Testis (tissue), 3 donors: ENCODE measurements around the gene MN1. TPM values are rescaled to one million over a fixed set of nuclear protein-coding genes. Genes with fewer than 3 reads are reported as not detected.

Experiments
- DNase-seq: peaks from one replicate; pipeline ENCODE4 v3.0.0-alpha.2; 2019
- H3K27ac ChIP-seq, 2 donors: fragments of 200-600 bp; sonication (generic); one replicate each; pipeline ENCODE4 v1.5.1; 2019
- H3K27me3 ChIP-seq: fragments of 200-600 bp; sonication (generic); one replicate; pipeline ENCODE4 v1.5.1; 2019
- H3K36me3 ChIP-seq: fragments of 200-600 bp; sonication (generic); one replicate; pipeline ENCODE4 v1.5.1; 2017; ENCODE audit warnings: low read depth; ENCODE audit errors: missing control alignments
- H3K4me1 ChIP-seq: fragments of 200-600 bp; sonication (generic); one replicate; pipeline ENCODE4 v1.5.1; 2019
- H3K4me3 ChIP-seq, 2 donors: fragments of 200-600 bp; sonication (generic); one replicate each; pipeline ENCODE4 v1.5.1; 2017 to 2019
- H3K9me3 ChIP-seq: fragments of 200-600 bp; sonication (generic); one replicate; pipeline ENCODE4 v1.5.1; 2017
- POLR2A ChIP-seq: fragments of 450-650 bp; IDR thresholded peaks from one replicate; pipeline ENCODE4 v1.6.1; 2017; ENCODE audit warnings: antibody characterized with exemption, mild to moderate bottlenecking, moderate library complexity
- WGBS, 2 donors: methylation state at CpG; one replicate each; pipeline ENCODE4 v1.1.5; 2018; 5-methylcytosine and 5-hydroxymethylcytosine counted together
- intact Hi-C: fragments of 100-400 bp; cut with DNase I; formaldehyde crosslinking; loops from one replicate; pipeline ENCODE4 v1.15.1; 2023; ENCODE audit warnings: low total_unique reads
- polyA plus RNA-seq: library from polyadenylated mRNA; stranded (reverse); fragments of 350-450 nt; fragmentation: Illumina TruSeq; extraction: RNeasy Lipid Tissue Mini Kit (QIAGEN cat#74804); gene quantifications from one replicate; pipeline ENCODE4 v1.2.3, GENCODE V29; 2014; ENCODE audit warnings: low read depth, low replicate concordance; ENCODE audit not compliant: insufficient read depth
- total RNA-seq, 2 donors: library from RNA; depleted of rRNA; stranded (reverse); fragments of >200 nt; gene quantifications; one replicate each; pipeline ENCODE4 v1.2.3, GENCODE V29; 2016
- TF ChIP-seq, protein P1 (sequence below), 3 experiments: fragments of 450-650 bp in 2 of 3; fragments of 200-600 bp in 1 of 3; sonication (generic) in 1 of 3; IDR thresholded peaks; one replicate each; pipeline ENCODE4 v1.5.1; 2016 to 2019; ENCODE audit warnings: antibody characterized with exemption in 3 of 3, mild to moderate bottlenecking in 2 of 3, moderate library complexity in 1 of 3

The MN1 gene
- total and polyA plus RNA-seq, 3 donors from 2014 or later: 3.2 to 5.6 (median 4.3) TPM

DNA sequence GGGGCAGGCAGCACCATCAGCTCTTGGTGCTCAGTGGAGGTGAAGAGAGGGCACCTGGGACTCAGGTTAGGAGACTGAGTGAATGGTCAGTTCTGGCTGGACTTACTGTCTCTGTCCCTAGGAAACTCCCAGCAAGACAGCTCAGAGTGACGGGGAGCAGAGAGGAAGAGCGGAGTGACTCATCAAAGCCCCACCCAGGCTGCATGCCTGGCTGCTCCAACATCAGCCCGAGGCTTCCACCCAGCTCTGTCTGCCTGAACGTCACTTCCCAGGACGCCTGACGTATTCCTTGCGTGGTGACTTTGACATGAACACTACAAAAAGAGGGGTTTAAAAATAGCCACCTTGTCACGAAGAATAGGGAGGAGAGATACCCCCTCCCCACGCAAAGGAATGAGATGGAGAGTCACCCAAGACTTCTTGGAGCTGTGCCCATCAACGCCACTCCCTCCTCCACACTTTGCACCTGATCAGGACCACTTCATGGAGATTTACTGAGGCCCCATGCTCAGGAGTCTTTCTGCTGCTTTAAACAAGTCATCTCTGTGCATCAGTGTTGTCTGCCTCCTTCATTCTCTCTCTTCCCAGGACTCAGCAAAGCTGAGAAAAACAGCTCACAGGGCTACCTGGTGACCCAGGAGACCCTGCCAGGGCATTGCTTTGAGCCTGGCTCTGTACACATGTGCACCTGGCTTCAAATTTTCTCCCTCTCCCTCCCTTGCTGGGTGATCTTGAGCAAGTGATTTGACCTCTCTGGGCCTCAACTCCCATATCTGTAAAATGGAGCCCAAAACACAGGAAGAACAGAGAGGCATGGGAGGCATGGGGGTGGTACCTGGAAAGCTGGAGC, 83.1 kb downstream of the MN1 start:
- no peaks in the 10 kb centered on the region for H3K9me3 ChIP-seq
- no peak overlapping the region for H3K4me3 ChIP-seq
- TF ChIP-seq, protein P1, sequence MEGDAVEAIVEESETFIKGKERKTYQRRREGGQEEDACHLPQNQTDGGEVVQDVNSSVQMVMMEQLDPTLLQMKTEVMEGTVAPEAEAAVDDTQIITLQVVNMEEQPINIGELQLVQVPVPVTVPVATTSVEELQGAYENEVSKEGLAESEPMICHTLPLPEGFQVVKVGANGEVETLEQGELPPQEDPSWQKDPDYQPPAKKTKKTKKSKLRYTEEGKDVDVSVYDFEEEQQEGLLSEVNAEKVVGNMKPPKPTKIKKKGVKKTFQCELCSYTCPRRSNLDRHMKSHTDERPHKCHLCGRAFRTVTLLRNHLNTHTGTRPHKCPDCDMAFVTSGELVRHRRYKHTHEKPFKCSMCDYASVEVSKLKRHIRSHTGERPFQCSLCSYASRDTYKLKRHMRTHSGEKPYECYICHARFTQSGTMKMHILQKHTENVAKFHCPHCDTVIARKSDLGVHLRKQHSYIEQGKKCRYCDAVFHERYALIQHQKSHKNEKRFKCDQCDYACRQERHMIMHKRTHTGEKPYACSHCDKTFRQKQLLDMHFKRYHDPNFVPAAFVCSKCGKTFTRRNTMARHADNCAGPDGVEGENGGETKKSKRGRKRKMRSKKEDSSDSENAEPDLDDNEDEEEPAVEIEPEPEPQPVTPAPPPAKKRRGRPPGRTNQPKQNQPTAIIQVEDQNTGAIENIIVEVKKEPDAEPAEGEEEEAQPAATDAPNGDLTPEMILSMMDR (IDR thresholded peaks at IDR 0.05): no peak
- no peak for TF ChIP-seq POLR2A
- no peaks in the 10 kb centered on the region for H3K36me3 ChIP-seq
- H3K27ac ChIP-seq: no peak overlapping the region
- peaks cover 7% of the 10 kb centered on the region for H3K4me1 ChIP-seq
- 52 to 54% methylated on average over 10 of the region's 10 CpGs for WGBS, 2 donors
- intact Hi-C loops: no loop called here
- peak; percentile 49 for DNase-seq
- H3K27me3 ChIP-seq: no peaks in the 10 kb centered on the region

DNA sequence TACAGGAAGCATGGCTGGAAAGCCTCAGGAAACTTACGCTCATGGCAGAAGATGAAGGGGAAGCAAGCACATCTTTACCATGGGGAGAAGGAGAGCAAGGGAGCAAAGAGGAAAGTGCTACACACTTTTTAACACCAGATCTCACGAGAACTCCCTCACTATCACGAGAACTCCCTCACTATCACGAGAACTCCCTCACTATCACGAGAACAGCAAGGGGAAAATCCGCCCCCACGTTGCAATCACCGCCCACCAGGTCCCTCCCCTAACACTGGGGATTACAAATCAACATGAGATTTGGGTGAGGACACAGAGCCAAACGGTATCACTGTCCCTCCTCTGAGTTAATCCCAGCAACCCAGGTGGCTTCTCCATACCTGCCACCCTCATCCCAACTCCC, 84.5 kb downstream of the MN1 start:
- no peak overlapping the region for H3K4me3 ChIP-seq
- H3K9me3 ChIP-seq: no peaks in the 10 kb centered on the region
- no peaks in the 10 kb centered on the region for H3K36me3 ChIP-seq
- intact Hi-C loops: no loop called here
- H3K27me3 ChIP-seq: no peaks in the 10 kb centered on the region
- peaks cover 7% of the 10 kb centered on the region for H3K4me1 ChIP-seq
- TF ChIP-seq, protein P1 (IDR thresholded peaks at IDR 0.05): no peak
- TF ChIP-seq POLR2A: no peak
- no peak overlapping the region for H3K27ac ChIP-seq
- WGBS, 2 donors: 73 to 78% methylated on average over 9 of the region's 9 CpGs
- DNase-seq: no peak

DNA sequence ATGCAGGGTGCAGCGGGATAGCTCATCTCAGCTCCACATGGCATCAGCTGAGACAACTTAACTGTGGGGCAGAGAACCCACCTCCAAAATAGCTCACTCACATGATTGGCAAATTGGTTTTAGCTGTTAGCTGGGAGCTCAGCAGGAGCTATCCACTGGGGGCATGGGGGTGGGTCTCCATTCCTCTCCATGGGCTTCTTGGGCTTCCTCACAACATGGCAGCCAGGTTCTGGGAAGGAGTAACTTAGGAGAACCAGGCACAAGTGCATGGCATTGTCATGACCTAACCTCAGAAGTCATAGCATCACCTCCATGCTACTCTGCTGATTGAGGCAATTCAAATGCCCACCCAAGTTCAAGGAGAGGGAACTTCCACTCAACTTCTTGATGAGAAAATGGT, 85.5 kb downstream of the MN1 start:
- no peak for TF ChIP-seq POLR2A
- TF ChIP-seq, protein P1 (IDR thresholded peaks at IDR 0.05): no peak
- WGBS, 2 donors: 92 to 100% methylated on average over 1 of the region's 1 CpG
- no peak overlapping the region for H3K4me3 ChIP-seq
- H3K36me3 ChIP-seq: no peaks in the 10 kb centered on the region
- H3K27me3 ChIP-seq: no peaks in the 10 kb centered on the region
- intact Hi-C loops: no loop called here
- DNase-seq: no peak
- H3K27ac ChIP-seq: no peak overlapping the region
- H3K9me3 ChIP-seq: no peaks in the 10 kb centered on the region
- H3K4me1 ChIP-seq: peaks cover 7% of the 10 kb centered on the region

DNA sequence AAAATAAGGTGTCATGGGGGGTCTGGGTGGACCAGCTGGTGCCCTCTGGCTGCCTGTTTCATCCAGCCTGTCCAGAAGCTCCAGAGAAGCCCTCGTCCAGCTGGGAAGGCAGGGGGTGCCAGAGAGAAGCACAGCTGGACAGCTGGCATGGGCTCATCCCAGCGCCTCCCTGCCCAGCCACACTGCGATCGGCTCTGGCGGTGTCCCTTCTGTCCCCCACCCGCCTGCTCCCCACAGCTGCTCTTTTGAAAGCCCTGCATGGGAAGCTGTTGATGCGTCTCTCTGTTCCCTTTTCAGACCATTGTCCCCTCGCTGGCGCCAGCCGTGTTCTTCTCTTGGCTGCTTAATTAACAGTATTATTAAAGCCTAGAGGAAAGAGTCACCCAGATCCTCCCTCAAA, 86.5 kb downstream of the MN1 start:
- 84 to 87% methylated on average over 10 of the region's 10 CpGs for WGBS, 2 donors

More for the DNA sequence above, 86.5 kb downstream of the MN1 start:
- Histone ChIP-seq H3K27ac (no peak overlapping the region), H3K36me3 (no peaks in the 10 kb centered on the region), H3K27me3 (no peaks in the 10 kb centered on the region), H3K9me3 (no peaks in the 10 kb centered on the region), H3K4me3 (no peak overlapping the region), H3K4me1 (peaks cover 7% of the 10 kb centered on the region)
- TF ChIP-seq POLR2A: no peak
- TF ChIP-seq, protein P1 (IDR thresholded peaks at IDR 0.05): no peak
- DNase-seq: no peak
- intact Hi-C loops: no loop called here
